Keratinocyte (primary cell): ENCODE results near the gene PTS.

Experiments used
- CTCF ChIP-seq, 3 experiments: IDR thresholded peaks in 1 of 3; conservative IDR thresholded peaks in 1 of 3; optimal IDR thresholded peaks in 1 of 3; 2 replicates in 2 of 3; 3 replicates in 1 of 3; pipeline versions ENCODE3 to v1.5.1; 2011; ENCODE audit warnings: low read length in 3 of 3, mild to moderate bottlenecking in 3 of 3, moderate library complexity in 2 of 3, control low read depth in 1 of 3, inconsistent platforms in 1 of 3; ENCODE audit not compliant: insufficient read depth in 2 of 3; ENCODE audit errors: extremely low read depth in 1 of 3
- EZH2 ChIP-seq: IDR thresholded peaks from one replicate; pipeline ENCODE4 v1.6.1; 2012; ENCODE audit warnings: inconsistent platforms, mild to moderate bottlenecking, low read length, moderate library complexity

- TF ChIP-seq CTCF (optimal IDR thresholded peaks at IDR 0.05 in 1 of 3, IDR thresholded peaks at IDR 0.05 in 1 of 3, conservative IDR thresholded peaks at IDR 0.05 in 1 of 3; ENCODE audit: extremely low read depth in 1 of 3, insufficient read depth in 2 of 3, low read length in 3 of 3): no peak
- no peak for TF ChIP-seq EZH2
These were observed 29.6 kb upstream of the PTS start for GRCh38 chr11:112196519-112197087.
